Caco-2 (cell line): ENCODE results near the gene P4HTM. TPM values are rescaled to one million over a fixed set of nuclear protein-coding genes. Genes with fewer than 3 reads are reported as not detected.

Experiments
- BruUV-seq: library from RNA; stranded (reverse); fragments of 400-500 nt; replicated peaks from 2 replicates; lab custom pipeline; 2021; lab: Mats Ljungman, UMichigan
- CTCF ChIA-PET: fragments of 300-600 bp; sonication (Branson Sonifier 250); formaldehyde crosslinking; loops from one replicate; lab custom pipeline; 2022; ENCODE audit warnings: antibody characterized with exemption; lab: Charles Lee
- POLR2A ChIA-PET: fragments of 300-600 bp; sonication (Branson Sonifier 250); formaldehyde crosslinking; loops from one replicate; lab custom pipeline; 2022; ENCODE audit warnings: antibody characterized with exemption; lab: Charles Lee
- DNase-seq, 2 experiments: peaks; one replicate each; pipeline versions ENCODE4 v3.0.0 to v3.0.0-alpha.2; 2020 to 2022
- H3K27me3 ChIP-seq: replicated peaks from 2 replicates; pipeline ENCODE4 v1.6.0; 2011; ENCODE audit warnings: low read length; ENCODE audit not compliant: control insufficient read depth, insufficient read depth
- H3K36me3 ChIP-seq: 2 replicates; pipeline ENCODE4 v1.5.1; 2011; ENCODE audit warnings: low read length; ENCODE audit not compliant: control insufficient read depth, insufficient read depth
- H3K4me1 ChIP-seq: fragments of 250-450 bp; sonication (Bioruptor Pico); 2 replicates; pipeline ENCODE4 v1.5.1; 2020; ENCODE audit warnings: mild to moderate bottlenecking
- H3K4me3 ChIP-seq: 2 replicates; pipeline ENCODE4 v1.5.1; 2011; ENCODE audit warnings: low read depth, mild to moderate bottlenecking, control low read depth, low read length
- H3K9me3 ChIP-seq: fragments of 250-450 bp; sonication (Bioruptor Pico); 2 replicates; pipeline ENCODE4 v1.5.1; 2020; ENCODE audit warnings: mild to moderate bottlenecking, moderate library complexity
- H3K27ac Mint-ChIP-seq: one replicate; pipeline ENCODE4 v1.8.0; 2022; ENCODE audit warnings: mixed read lengths; ENCODE audit not compliant: unreplicated experiment
- H3K27me3 Mint-ChIP-seq: one replicate; pipeline ENCODE4 v1.8.0; 2022; ENCODE audit warnings: mixed read lengths; ENCODE audit not compliant: insufficient read depth, unreplicated experiment
- H3K36me3 Mint-ChIP-seq: one replicate; pipeline ENCODE4 v1.8.0; 2022; ENCODE audit warnings: mild to moderate bottlenecking, mixed read lengths; ENCODE audit not compliant: insufficient read depth, unreplicated experiment
- H3K4me1 Mint-ChIP-seq: one replicate; pipeline ENCODE4 v1.8.0; 2022; ENCODE audit warnings: low read depth, mixed read lengths; ENCODE audit not compliant: unreplicated experiment
- H3K4me3 Mint-ChIP-seq: one replicate; pipeline ENCODE4 v1.8.0; 2022; ENCODE audit warnings: mild to moderate bottlenecking, moderate library complexity, mixed read lengths; ENCODE audit not compliant: unreplicated experiment
- H3K9me3 Mint-ChIP-seq: one replicate; pipeline ENCODE4 v1.8.0; 2022; ENCODE audit warnings: mixed read lengths; ENCODE audit not compliant: unreplicated experiment
- intact Hi-C: fragments of 100-400 bp; cut with micrococcal nuclease; formaldehyde crosslinking; loops from one replicate; pipeline ENCODE4 v1.10.0; 2022; ENCODE audit not compliant: unreplicated experiment
- total RNA-seq: library from RNA; stranded (reverse); gene quantifications from 2 replicates; pipeline ENCODE4 v1.2.3, GENCODE V29; 2022
- TF ChIP-seq, protein P1 (sequence below), 2 experiments: fragments of 200-600 bp in 1 of 2; IDR thresholded peaks; 1 replicate in 1 of 2; 2 replicates in 1 of 2; pipeline versions ENCODE4 v1.5.1 to v1.8.0; 2011 to 2022; ENCODE audit warnings: antibody characterized with exemption in 1 of 2, control low read depth in 1 of 2, inconsistent platforms in 1 of 2, low read depth in 1 of 2, low read length in 1 of 2, mild to moderate bottlenecking in 1 of 2, moderate library complexity in 1 of 2; ENCODE audit not compliant: insufficient read depth in 1 of 2, severe bottlenecking in 1 of 2, unreplicated experiment in 1 of 2

P4HTM gene
- total RNA-seq, 1 experiment from 2014 or later, result 24.4 TPM

GRCh38 chr3:48984663-48985062 is 5.4 kb upstream of the P4HTM start:
- Histone ChIP-seq H3K4me3 (no peak overlapping the region), H3K4me1 (peaks cover 5% of the 10 kb centered on the region), H3K36me3 (peaks cover 1% of the 10 kb centered on the region), H3K9me3 (no peaks in the 10 kb centered on the region), H3K27me3 (no peaks in the 10 kb centered on the region)
- H3K9me3 Mint-ChIP-seq, result no peaks in the 10 kb centered on the region
- POLR2A ChIA-PET, result no interaction called here
- CTCF ChIA-PET, result no interaction called here
- BruUV-seq, result no TSS peak
- H3K4me1 Mint-ChIP-seq, result peaks cover 13% of the 10 kb centered on the region
- intact Hi-C loops, result no loop called here
- H3K4me3 Mint-ChIP-seq, result no peak overlapping the region
- no peaks in the 10 kb centered on the region for H3K27me3 Mint-ChIP-seq
- H3K36me3 Mint-ChIP-seq, result peaks cover 58% of the 10 kb centered on the region
- no peak overlapping the region for H3K27ac Mint-ChIP-seq
- no peak for DNase-seq
- TF ChIP-seq, protein P1, sequence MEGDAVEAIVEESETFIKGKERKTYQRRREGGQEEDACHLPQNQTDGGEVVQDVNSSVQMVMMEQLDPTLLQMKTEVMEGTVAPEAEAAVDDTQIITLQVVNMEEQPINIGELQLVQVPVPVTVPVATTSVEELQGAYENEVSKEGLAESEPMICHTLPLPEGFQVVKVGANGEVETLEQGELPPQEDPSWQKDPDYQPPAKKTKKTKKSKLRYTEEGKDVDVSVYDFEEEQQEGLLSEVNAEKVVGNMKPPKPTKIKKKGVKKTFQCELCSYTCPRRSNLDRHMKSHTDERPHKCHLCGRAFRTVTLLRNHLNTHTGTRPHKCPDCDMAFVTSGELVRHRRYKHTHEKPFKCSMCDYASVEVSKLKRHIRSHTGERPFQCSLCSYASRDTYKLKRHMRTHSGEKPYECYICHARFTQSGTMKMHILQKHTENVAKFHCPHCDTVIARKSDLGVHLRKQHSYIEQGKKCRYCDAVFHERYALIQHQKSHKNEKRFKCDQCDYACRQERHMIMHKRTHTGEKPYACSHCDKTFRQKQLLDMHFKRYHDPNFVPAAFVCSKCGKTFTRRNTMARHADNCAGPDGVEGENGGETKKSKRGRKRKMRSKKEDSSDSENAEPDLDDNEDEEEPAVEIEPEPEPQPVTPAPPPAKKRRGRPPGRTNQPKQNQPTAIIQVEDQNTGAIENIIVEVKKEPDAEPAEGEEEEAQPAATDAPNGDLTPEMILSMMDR (IDR thresholded peaks at IDR 0.05; ENCODE audit: insufficient read depth in 1 of 2, low read depth in 1 of 2, low read length in 1 of 2, severe bottlenecking in 1 of 2, unreplicated experiment in 1 of 2), result no peak

DNA sequence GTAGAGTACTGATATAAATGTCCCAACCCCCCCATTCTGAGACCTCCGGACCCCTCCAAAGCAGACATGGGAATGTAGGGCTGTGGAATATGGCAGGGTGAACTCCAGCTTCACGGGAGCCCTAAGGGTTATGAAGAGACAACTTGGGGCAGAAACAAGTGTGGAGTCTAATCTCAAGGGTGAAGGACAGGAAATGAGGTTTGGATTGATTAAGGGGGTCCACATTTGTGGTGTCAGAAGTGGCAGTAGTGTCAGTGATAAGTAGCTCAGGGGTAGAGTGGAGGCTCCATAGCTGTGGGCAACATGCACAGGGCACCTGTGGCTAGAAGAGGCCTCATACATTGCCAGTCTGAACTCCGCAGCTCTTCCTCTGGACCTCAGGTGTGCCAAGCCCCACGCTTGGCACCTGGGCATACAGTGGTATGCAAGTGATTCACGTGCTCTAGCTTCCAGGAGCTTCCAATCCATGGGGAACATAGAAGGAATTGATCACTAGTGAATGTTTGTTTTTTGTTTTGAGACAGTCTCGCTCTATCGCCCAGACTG is 4.1 kb upstream of the P4HTM start:
- TF ChIP-seq, protein P1 (IDR thresholded peaks at IDR 0.05; ENCODE audit: insufficient read depth in 1 of 2, low read depth in 1 of 2, low read length in 1 of 2, severe bottlenecking in 1 of 2, unreplicated experiment in 1 of 2), result no peak
- ChIA-PET POLR2A (no interaction called here), CTCF (interaction anchor here (1.2 kb wide), 1 partner anchor 21 kb away, joined by 4 read pairs; the partner anchor contains the start of gene WDR6)
- no TSS peak for BruUV-seq
- Mint-ChIP-seq H3K4me1 (peaks cover 13% of the 10 kb centered on the region), H3K27ac (no peak overlapping the region), H3K9me3 (no peaks in the 10 kb centered on the region), H3K27me3 (no peaks in the 10 kb centered on the region), H3K36me3 (peaks cover 50% of the 10 kb centered on the region), H3K4me3 (no peak overlapping the region)
- H3K4me1 ChIP-seq, result peaks cover 5% of the 10 kb centered on the region
- intact Hi-C loops, result no loop called here
- H3K36me3 ChIP-seq, result peaks cover 1% of the 10 kb centered on the region
- H3K4me3 ChIP-seq, result no peak overlapping the region
- H3K9me3 ChIP-seq, result no peaks in the 10 kb centered on the region
- no peak for DNase-seq
- no peaks in the 10 kb centered on the region for H3K27me3 ChIP-seq

DNA sequence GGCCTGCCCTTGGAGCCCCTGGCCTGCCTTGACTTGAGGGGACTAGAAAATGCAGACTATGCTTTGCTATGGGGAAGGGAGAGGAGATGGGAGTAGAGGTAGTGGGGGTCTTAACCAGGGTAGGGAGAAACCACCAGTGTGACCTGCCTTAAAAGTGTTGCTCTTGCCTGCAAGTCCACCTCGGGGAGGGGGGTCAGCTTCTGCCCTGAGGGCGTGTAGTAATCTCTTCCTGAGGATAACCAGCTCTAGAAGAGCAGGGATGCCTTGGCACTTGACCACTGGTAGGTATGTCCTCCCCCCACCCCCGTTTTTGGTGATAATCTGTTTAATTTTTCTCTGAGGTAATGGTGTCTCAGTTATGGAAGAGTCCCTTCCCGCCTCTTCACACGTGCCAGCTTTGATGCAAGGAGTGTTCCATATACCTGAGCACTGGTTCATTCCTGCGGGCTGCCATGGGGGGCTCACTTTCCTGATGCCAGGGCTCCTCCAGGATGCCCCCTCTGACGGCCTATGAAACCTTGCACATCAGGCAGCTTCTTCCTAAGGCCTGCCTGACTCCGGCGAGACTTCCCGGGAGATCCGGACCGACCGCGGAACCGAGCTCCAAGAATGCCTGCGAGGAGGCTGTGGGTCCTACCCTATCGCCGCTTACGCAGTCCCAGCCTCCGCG is 780 bp upstream of the P4HTM start:
- ChIA-PET CTCF (interaction anchor here (0.7 to 3.2 kb wide), 6 partner anchors 18 to 143 kb away, joined by 3 to 54 read pairs (median 6); partner anchors contain the start of genes DALRD3, LAMB2, NDUFAF3 and WDR6), POLR2A (interaction anchor here (0.6 to 1.7 kb wide), 3 partner anchors 18 to 555 kb away, joined by 3 to 24 read pairs (median 9); partner anchors contain the start of gene WDR6)
- peak overlapping the region; percentile 96 for H3K4me3 Mint-ChIP-seq
- H3K36me3 ChIP-seq, result peaks cover 1% of the 10 kb centered on the region
- intact Hi-C loops, result loop anchor here (1.0 to 2.0 kb wide), 2 partner anchors 18 to 104 kb away; partner anchors contain the start of gene WDR6
- no peaks in the 10 kb centered on the region for H3K27me3 ChIP-seq
- H3K4me3 ChIP-seq, result peak overlapping the region; percentile 95
- BruUV-seq, result TSS peak; percentile 80
- TF ChIP-seq, protein P1 (IDR thresholded peaks at IDR 0.05; ENCODE audit: insufficient read depth in 1 of 2, low read depth in 1 of 2, low read length in 1 of 2, severe bottlenecking in 1 of 2, unreplicated experiment in 1 of 2), result no peak
- no peaks in the 10 kb centered on the region for H3K9me3 Mint-ChIP-seq
- no peaks in the 10 kb centered on the region for H3K9me3 ChIP-seq
- H3K27ac Mint-ChIP-seq, result peak overlapping the region; percentile 98
- H3K4me1 ChIP-seq, result peaks cover 13% of the 10 kb centered on the region
- DNase-seq, result no peak
- H3K4me1 Mint-ChIP-seq, result peaks cover 13% of the 10 kb centered on the region
- no peaks in the 10 kb centered on the region for H3K27me3 Mint-ChIP-seq
- peaks cover 34% of the 10 kb centered on the region for H3K36me3 Mint-ChIP-seq
